Mesenchymal stem cell (in vitro differentiated cells and primary cell): Measurements from ENCODE around the gene TUSC2.
A peak's percentile ranks its signal among the peaks of the same experiment; 100 is the strongest.

ENCODE experiments used
- DNase-seq: peaks from one replicate; pipeline ENCODE4 v3.0.0-alpha.2; 2013
- H2AFZ ChIP-seq: one replicate; pipeline ENCODE4 v1.6.1; 2013; ENCODE audit warnings: low read depth, mild to moderate bottlenecking, control low read depth, inconsistent platforms, low read length, moderate library complexity
- H2AK5ac ChIP-seq: 2 replicates; pipeline ENCODE4 v1.6.1; 2013; ENCODE audit warnings: low read length, moderate library complexity, mild to moderate bottlenecking, inconsistent platforms; ENCODE audit not compliant: severe bottlenecking
- H2BK120ac ChIP-seq: one replicate; pipeline ENCODE4 v1.6.1; 2013; ENCODE audit warnings: low read depth, mild to moderate bottlenecking, inconsistent platforms, low read length, moderate library complexity
- H2BK12ac ChIP-seq, 2 experiments: one replicate each; pipeline ENCODE4 v1.6.1; 2013; ENCODE audit warnings: inconsistent platforms in 2 of 2, low read length in 2 of 2, mild to moderate bottlenecking in 2 of 2, moderate library complexity in 2 of 2, control low read depth in 1 of 2
- H2BK15ac ChIP-seq: one replicate; pipeline ENCODE4 v1.6.1; 2013; ENCODE audit warnings: mild to moderate bottlenecking, low read depth, inconsistent platforms; ENCODE audit not compliant: poor library complexity, severe bottlenecking
- H2BK5ac ChIP-seq: 2 replicates; pipeline ENCODE4 v1.6.1; 2013; ENCODE audit warnings: low read depth, mild to moderate bottlenecking, low read length, control low read depth, inconsistent platforms; ENCODE audit not compliant: poor library complexity, severe bottlenecking
- H3K14ac ChIP-seq, 2 experiments: one replicate each; pipeline ENCODE4 v1.6.1; 2013; ENCODE audit warnings: inconsistent platforms in 2 of 2, low read length in 2 of 2, control low read depth in 1 of 2, mild to moderate bottlenecking in 1 of 2, moderate library complexity in 1 of 2
- H3K18ac ChIP-seq, 2 experiments: one replicate each; pipeline ENCODE4 v1.6.1; 2013; ENCODE audit warnings: inconsistent platforms in 2 of 2, low read length in 2 of 2, control low read depth in 1 of 2, low read depth in 1 of 2, mild to moderate bottlenecking in 1 of 2
- H3K23ac ChIP-seq, 2 experiments: one replicate each; pipeline ENCODE4 v1.6.1; 2013; ENCODE audit warnings: inconsistent platforms in 2 of 2, low read length in 2 of 2, mild to moderate bottlenecking in 2 of 2, moderate library complexity in 2 of 2, control low read depth in 1 of 2
- H3K27ac ChIP-seq: 2 replicates; pipeline ENCODE4 v1.5.1; 2013; ENCODE audit warnings: mild to moderate bottlenecking, moderate library complexity, low read length, control low read depth, inconsistent platforms; ENCODE audit not compliant: poor library complexity, severe bottlenecking
- H3K27me3 ChIP-seq, 2 experiments: 2 replicates each; pipeline versions ENCODE4 v1.6.1 to v1.7.0; 2013; ENCODE audit warnings: low read length in 2 of 2, mild to moderate bottlenecking in 2 of 2, moderate library complexity in 2 of 2, control low read depth in 1 of 2, inconsistent platforms in 1 of 2; ENCODE audit not compliant: control insufficient read depth in 1 of 2, insufficient read depth in 1 of 2
- H3K36me3 ChIP-seq, 2 experiments: 2 replicates each; pipeline versions ENCODE4 v1.6.1 to v1.7.0; 2013; ENCODE audit warnings: low read length in 2 of 2, control low read depth in 1 of 2, inconsistent platforms in 1 of 2, low read depth in 1 of 2, mild to moderate bottlenecking in 1 of 2; ENCODE audit not compliant: insufficient read depth in 2 of 2, control insufficient read depth in 1 of 2
- H3K4ac ChIP-seq, 2 experiments: one replicate each; pipeline ENCODE4 v1.6.1; 2013; ENCODE audit warnings: inconsistent platforms in 2 of 2, low read length in 2 of 2, mild to moderate bottlenecking in 2 of 2, moderate library complexity in 2 of 2, control low read depth in 1 of 2, low read depth in 1 of 2
- H3K4me1 ChIP-seq: 2 replicates; pipeline ENCODE4 v1.6.1; 2013; ENCODE audit warnings: low read depth, low read length, control low read depth; ENCODE audit not compliant: control insufficient read depth, insufficient read depth
- H3K4me2 ChIP-seq: 2 replicates; pipeline ENCODE4 v1.6.1; 2013; ENCODE audit warnings: low read length, mild to moderate bottlenecking, inconsistent platforms; ENCODE audit not compliant: poor library complexity, severe bottlenecking
- H3K4me3 ChIP-seq, 2 experiments: 2 replicates each; pipeline versions ENCODE4 v1.5.1 to v1.7.0; 2013; ENCODE audit warnings: low read length in 2 of 2, mild to moderate bottlenecking in 2 of 2, control low read depth in 1 of 2, low read depth in 1 of 2; ENCODE audit not compliant: insufficient read depth in 1 of 2
- H3K79me1 ChIP-seq: replicated peaks from 2 replicates; pipeline ENCODE4 v1.6.1; 2013; ENCODE audit warnings: mild to moderate bottlenecking, control low read depth, low read length, inconsistent platforms; ENCODE audit not compliant: poor library complexity, severe bottlenecking
- H3K9ac ChIP-seq: 2 replicates; pipeline ENCODE4 v1.7.0; 2013; ENCODE audit warnings: mild to moderate bottlenecking, low read length, moderate library complexity
- H3K9me3 ChIP-seq: 2 replicates; pipeline ENCODE4 v1.7.0; 2013; ENCODE audit warnings: mild to moderate bottlenecking, low read length; ENCODE audit not compliant: control insufficient read depth
- H4K8ac ChIP-seq: one replicate; pipeline ENCODE4 v1.6.1; 2013; ENCODE audit warnings: inconsistent platforms, mild to moderate bottlenecking, low read length, moderate library complexity
- H4K91ac ChIP-seq: one replicate; pipeline ENCODE4 v1.6.1; 2013; ENCODE audit warnings: mild to moderate bottlenecking, low read length, inconsistent platforms
- WGBS: methylation state at CpG from one replicate; pipeline ENCODE4 v1.1.7; 2013; ENCODE audit warnings: mixed read lengths; 5-methylcytosine and 5-hydroxymethylcytosine counted together

Gene TUSC2

DNA sequence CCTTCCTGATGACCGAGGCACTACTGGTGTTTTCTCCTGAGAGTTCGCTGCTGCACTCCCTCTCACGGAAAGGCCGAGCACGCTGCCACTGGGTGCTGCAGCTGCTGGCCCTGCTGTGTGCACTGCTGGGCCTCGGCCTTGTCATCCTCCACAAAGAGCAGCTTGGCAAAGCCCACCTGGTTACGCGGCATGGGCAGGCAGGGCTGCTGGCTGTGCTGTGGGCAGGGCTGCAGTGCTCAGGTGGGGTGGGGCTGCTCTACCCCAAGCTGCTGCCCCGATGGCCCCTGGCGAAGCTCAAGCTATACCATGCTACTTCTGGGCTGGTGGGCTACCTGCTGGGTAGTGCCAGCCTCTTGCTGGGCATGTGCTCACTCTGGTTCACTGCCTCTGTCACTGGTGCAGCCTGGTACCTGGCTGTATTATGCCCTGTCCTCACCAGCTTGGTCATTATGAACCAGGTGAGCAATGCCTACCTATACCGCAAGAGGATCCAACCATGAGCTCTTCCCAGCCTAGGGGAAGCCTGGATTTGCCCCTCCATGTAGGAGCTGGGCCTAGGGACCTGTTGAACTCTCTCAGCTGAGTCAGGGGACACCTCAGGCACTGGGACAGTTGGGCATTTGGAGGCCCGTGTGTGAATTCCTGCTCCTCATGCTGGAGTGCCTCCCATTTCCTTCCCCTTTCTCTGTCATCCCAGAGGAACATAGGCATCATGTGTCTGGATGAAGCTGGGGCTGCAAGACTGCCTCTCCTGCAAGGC lies 25.4 kb upstream of the TUSC2 start:
- H2AFZ ChIP-seq = no peak overlapping the region
- no peak overlapping the region for H2BK120ac ChIP-seq
- no peak for DNase-seq
- peaks cover 61% of the 10 kb centered on the region for H3K4me1 ChIP-seq
- no peak overlapping the region for H2BK12ac ChIP-seq
- no peak overlapping the region for H3K4me2 ChIP-seq
- no peak overlapping the region for H3K4me3 ChIP-seq
- H3K9ac ChIP-seq = peak overlapping the region; percentile 61
- no peak overlapping the region for H4K91ac ChIP-seq
- no peak overlapping the region for H3K4ac ChIP-seq
- H3K14ac ChIP-seq = no peak overlapping the region
- no peaks in the 10 kb centered on the region for H3K27me3 ChIP-seq
- H2BK5ac ChIP-seq = no peak overlapping the region
- peaks cover 38% of the 10 kb centered on the region for H3K79me1 ChIP-seq
- peaks cover 62 to 65% of the 10 kb centered on the region in 2 experiments for H3K36me3 ChIP-seq
- H3K27ac ChIP-seq = no peak overlapping the region
- H3K18ac ChIP-seq = no peak overlapping the region
- H4K8ac ChIP-seq = no peak overlapping the region
- no peak overlapping the region for H2BK15ac ChIP-seq
- no peaks in the 10 kb centered on the region for H3K9me3 ChIP-seq
- H3K23ac ChIP-seq = no peak overlapping the region
- H2AK5ac ChIP-seq = no peak overlapping the region
- WGBS = 98% methylated on average over 12 of the region's 12 CpGs

DNA sequence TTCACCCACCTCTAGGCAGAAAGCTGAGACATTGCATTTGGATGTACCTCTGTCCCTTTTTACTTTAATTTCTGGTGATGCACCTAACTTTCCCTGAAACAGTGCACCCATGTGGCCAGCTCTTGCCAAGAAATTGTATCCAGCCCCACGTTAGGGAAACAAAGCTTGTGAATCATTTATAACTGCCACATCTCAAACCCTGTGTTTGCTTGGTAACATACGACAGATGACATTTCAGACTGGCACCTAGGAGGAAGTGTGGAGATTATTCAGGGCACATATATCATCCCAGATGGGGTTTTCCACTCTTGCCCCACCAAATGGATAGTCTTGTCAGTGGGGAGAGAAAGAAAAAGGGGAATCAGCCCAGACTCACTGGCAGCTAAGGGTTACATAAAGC lies 24.8 kb upstream of the TUSC2 start:
- Histone ChIP-seq H3K14ac (no peak overlapping the region), H2BK120ac (no peak overlapping the region), H4K8ac (no peak overlapping the region), H3K4me2 (no peak overlapping the region), H3K36me3 (peaks cover 62 to 66% of the 10 kb centered on the region in 2 experiments), H2BK5ac (no peak overlapping the region), H3K27ac (peak overlapping the region; percentile 24), H2AFZ (no peak overlapping the region), H3K18ac (no peak overlapping the region), H3K23ac (no peak overlapping the region), H3K79me1 (peaks cover 43% of the 10 kb centered on the region), H3K9ac (peak overlapping the region; percentile 61), H3K4ac (no peak overlapping the region), H3K4me3 (no peak overlapping the region), H3K4me1 (peaks cover 55% of the 10 kb centered on the region), H2BK12ac (no peak overlapping the region), H3K27me3 (no peaks in the 10 kb centered on the region), H4K91ac (no peak overlapping the region), H2BK15ac (no peak overlapping the region), H3K9me3 (no peaks in the 10 kb centered on the region), H2AK5ac (no peak overlapping the region)
- 86% methylated on average over 1 of the region's 2 CpGs for WGBS
- peak; percentile 47 for DNase-seq

DNA sequence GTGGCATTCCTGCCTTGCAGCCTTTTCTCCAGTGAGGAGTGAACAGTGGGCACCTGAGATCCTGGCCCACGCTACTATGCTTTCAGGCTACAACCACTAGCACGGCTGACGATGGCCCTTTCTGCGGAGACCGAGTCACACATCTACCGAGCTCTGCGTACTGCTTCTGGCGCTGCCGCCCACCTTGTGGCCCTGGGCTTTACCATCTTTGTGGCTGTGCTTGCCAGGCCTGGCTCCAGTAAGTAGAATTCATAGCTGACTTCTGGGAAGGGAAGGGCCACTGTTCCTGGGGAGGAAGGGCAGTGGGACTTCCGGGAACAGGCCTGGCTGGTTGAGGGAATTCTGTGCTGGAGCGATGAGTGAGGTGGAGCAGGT lies 23.3 kb upstream of the TUSC2 start:
- Histone ChIP-seq H3K9ac (peak overlapping the region; percentile 90), H3K4ac (no peak overlapping the region), H2BK15ac (no peak overlapping the region), H3K36me3 (peaks cover 56 to 57% of the 10 kb centered on the region in 2 experiments), H3K4me3 (peak overlapping the region; percentile 87 to 96), H4K8ac (peak overlapping the region; percentile 15), H2AK5ac (peak overlapping the region; percentile 27), H3K27me3 (no peaks in the 10 kb centered on the region), H3K4me2 (peak overlapping the region; percentile 66), H3K14ac (no peak overlapping the region), H2BK12ac (no peak overlapping the region), H2BK120ac (no peak overlapping the region), H3K79me1 (peaks cover 43% of the 10 kb centered on the region), H2BK5ac (no peak overlapping the region), H4K91ac (peak overlapping the region; percentile 21), H3K9me3 (no peaks in the 10 kb centered on the region), H3K23ac (no peak overlapping the region), H3K27ac (no peak overlapping the region), H3K4me1 (peaks cover 42% of the 10 kb centered on the region), H2AFZ (no peak overlapping the region), H3K18ac (no peak overlapping the region)
- 87% methylated on average over 11 of the region's 11 CpGs for WGBS
- no peak for DNase-seq

DNA sequence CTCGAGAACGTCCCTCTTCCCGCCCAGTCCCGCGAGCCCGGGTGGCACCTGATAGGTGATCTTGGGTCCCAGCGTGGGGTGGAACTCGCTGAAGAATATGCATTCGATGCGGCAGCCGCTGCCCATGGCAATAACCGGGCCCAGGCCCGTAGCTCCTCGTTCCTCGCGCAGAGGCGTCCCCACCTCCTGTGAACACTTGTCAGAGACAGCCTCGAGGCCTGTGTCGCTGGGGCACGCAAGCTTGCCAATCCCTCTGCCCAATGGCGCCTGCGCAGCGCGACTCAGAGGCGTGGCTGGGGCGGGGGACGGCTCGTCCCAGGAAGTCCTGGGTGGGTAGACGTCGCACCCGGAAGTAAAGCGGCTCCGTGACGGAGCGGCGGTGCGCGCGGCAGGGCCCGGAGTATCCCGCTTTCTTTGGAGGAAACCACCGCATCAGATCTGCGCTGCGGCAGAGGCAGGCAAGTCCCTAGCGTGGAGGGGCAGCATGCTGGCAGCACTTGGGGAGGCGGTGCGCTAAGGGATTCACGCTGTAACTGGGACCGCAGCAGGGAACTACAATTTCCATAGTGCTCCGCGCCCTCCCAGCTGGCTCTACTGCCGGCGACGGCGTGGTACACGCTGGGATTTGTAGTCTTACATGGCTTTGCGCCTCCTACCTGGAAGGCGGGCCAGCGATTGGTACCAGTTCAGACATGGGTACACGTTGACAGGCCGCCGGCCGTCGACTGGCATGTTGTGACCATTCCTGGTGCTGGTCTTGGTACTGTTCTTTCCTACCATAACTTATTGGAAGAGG lies 22.7 kb upstream of the TUSC2 start, which contains the start of the genes CYB561D2 and NPRL2:
CYB561D2 (plus strand) TSS at position 336 of the 796 bp plus-strand sequence. CDS start 572 bp downstream, outside the sequence.
NPRL2 (minus strand) TSS at position 249 of the 796 bp plus-strand sequence; CDS start at position 126, 123 bp downstream.
- Histone ChIP-seq H3K4me1 (peaks cover 38% of the 10 kb centered on the region), H2BK12ac (peak within 1 kb of the TSS in 1 of 2 experiments; percentile 91)

More for the DNA sequence above, 22.7 kb upstream of the TUSC2 start, which contains the start of the genes CYB561D2 and NPRL2:
- H2BK5ac ChIP-seq = peak within 1 kb of the TSS; percentile 84
- H3K23ac ChIP-seq = no peak within 1 kb of the TSS
- peak within 1 kb of the TSS; percentile 93 for H4K8ac ChIP-seq
- H4K91ac ChIP-seq = peak within 1 kb of the TSS; percentile 85
- H2AK5ac ChIP-seq = peak within 1 kb of the TSS; percentile 27
- H3K4me2 ChIP-seq = peak within 1 kb of the TSS; percentile 72
- H3K9me3 ChIP-seq = no peaks in the 10 kb centered on the region
- peak within 1 kb of the TSS; percentile 91 for H3K27ac ChIP-seq
- peaks cover 50 to 51% of the 10 kb centered on the region in 2 experiments for H3K36me3 ChIP-seq
- WGBS = 1% methylated on average over 64 of the region's 64 CpGs
- H3K4ac ChIP-seq = peak within 1 kb of the TSS; percentile 69 to 90
- H2BK15ac ChIP-seq = no peak within 1 kb of the TSS
- peak within 1 kb of the TSS; percentile 90 to 99 for H3K18ac ChIP-seq
- peak; percentile 96 for DNase-seq
- H3K4me3 ChIP-seq = peak within 1 kb of the TSS; percentile 87 to 96
- H2BK120ac ChIP-seq = no peak within 1 kb of the TSS
- H3K79me1 ChIP-seq = peaks cover 43% of the 10 kb centered on the region
- peak within 1 kb of the TSS; percentile 90 for H3K9ac ChIP-seq
- peak within 1 kb of the TSS in 1 of 2 experiments; percentile 98 for H3K14ac ChIP-seq
- H3K27me3 ChIP-seq = no peaks in the 10 kb centered on the region
- H2AFZ ChIP-seq = peak within 1 kb of the TSS; percentile 95
